Astrocyte (in vitro differentiated cells and primary cell): ENCODE data around the gene TNNI3K. TPM values are rescaled to one million over a fixed set of nuclear protein-coding genes. Genes with fewer than 3 reads are reported as not detected.

Experiments used
- DNase-seq: peaks from one replicate; pipeline ENCODE4 v3.0.0-alpha.2; 2010; ENCODE audit warnings: low read depth
- FAIRE-seq: peaks from 2 replicates; lab custom pipeline; 2011; peaks lifted over from hg19 to GRCh38; lab: Jason Lieb, UNC
- H2AFZ ChIP-seq: 2 replicates; pipeline ENCODE4 v1.6.0; 2012; ENCODE audit warnings: low read depth, low read length, inconsistent platforms
- H3K27ac ChIP-seq: 2 replicates; pipeline ENCODE4 v1.5.1; 2011; ENCODE audit warnings: low read depth, low read length, inconsistent platforms
- H3K27me3 ChIP-seq: 2 replicates; pipeline ENCODE4 v1.6.0; 2011; ENCODE audit warnings: low read length, inconsistent platforms; ENCODE audit not compliant: insufficient read depth
- H3K36me3 ChIP-seq: 2 replicates; pipeline ENCODE4 v1.5.1; 2011; ENCODE audit warnings: low read length, inconsistent platforms; ENCODE audit not compliant: insufficient read depth
- H3K4me1 ChIP-seq: 2 replicates; pipeline ENCODE4 v1.5.1; 2011; ENCODE audit warnings: low read length, inconsistent platforms; ENCODE audit not compliant: insufficient read depth
- H3K4me2 ChIP-seq: 2 replicates; pipeline ENCODE4 v1.6.0; 2012; ENCODE audit warnings: low read length, inconsistent platforms
- H3K4me3 ChIP-seq: 2 replicates; pipeline ENCODE4 v1.5.1; 2011; ENCODE audit warnings: low read depth, mild to moderate bottlenecking, low read length, inconsistent platforms; ENCODE audit not compliant: insufficient read depth
- H3K79me2 ChIP-seq: 2 replicates; pipeline ENCODE4 v1.6.0; 2012; ENCODE audit warnings: mild to moderate bottlenecking, low read length, inconsistent platforms; ENCODE audit not compliant: insufficient read depth
- H3K9ac ChIP-seq: 2 replicates; pipeline ENCODE4 v1.6.0; 2012; ENCODE audit warnings: mild to moderate bottlenecking, low read length, inconsistent platforms
- H3K9me3 ChIP-seq: 2 replicates; pipeline ENCODE4 v1.5.1; 2012; ENCODE audit warnings: low read depth, mild to moderate bottlenecking, low read length, inconsistent platforms; ENCODE audit not compliant: insufficient read depth
- H4K20me1 ChIP-seq: 2 replicates; pipeline ENCODE4 v1.6.0; 2012; ENCODE audit warnings: low read length, inconsistent platforms; ENCODE audit not compliant: insufficient read depth
- H3K27ac Mint-ChIP-seq: one replicate; pipeline ENCODE4 v1.8.0; 2021; ENCODE audit warnings: mild to moderate bottlenecking, mixed read lengths; ENCODE audit not compliant: unreplicated experiment
- H3K27me3 Mint-ChIP-seq: one replicate; pipeline ENCODE4 v1.8.0; 2021; ENCODE audit warnings: low read depth, mixed read lengths; ENCODE audit not compliant: unreplicated experiment
- H3K36me3 Mint-ChIP-seq: one replicate; pipeline ENCODE4 v1.8.0; 2021; ENCODE audit warnings: low read depth, mixed read lengths; ENCODE audit not compliant: unreplicated experiment
- H3K4me1 Mint-ChIP-seq: one replicate; pipeline ENCODE4 v1.8.0; 2021; ENCODE audit warnings: low read depth, mixed read lengths; ENCODE audit not compliant: unreplicated experiment
- H3K4me3 Mint-ChIP-seq: one replicate; pipeline ENCODE4 v1.8.0; 2021; ENCODE audit warnings: mild to moderate bottlenecking, moderate library complexity, mixed read lengths; ENCODE audit not compliant: unreplicated experiment
- H3K9me3 Mint-ChIP-seq: one replicate; pipeline ENCODE4 v1.8.0; 2021; ENCODE audit warnings: mild to moderate bottlenecking, mixed read lengths; ENCODE audit not compliant: unreplicated experiment
- CTCF ChIP-seq: IDR thresholded peaks from 2 replicates; pipeline ENCODE4 v1.5.1; 2011; ENCODE audit warnings: low read depth, mild to moderate bottlenecking, inconsistent platforms, low read length, moderate library complexity; ENCODE audit not compliant: insufficient read depth
- EZH2 ChIP-seq: IDR thresholded peaks from 2 replicates; pipeline ENCODE4 v1.6.1; 2012; ENCODE audit warnings: mild to moderate bottlenecking, low read length, inconsistent platforms; ENCODE audit not compliant: insufficient read depth
- total RNA-seq: library from RNA; stranded (reverse); gene quantifications from 2 replicates; pipeline ENCODE4 v1.2.1, GENCODE V29; 2021

Gene TNNI3K
- total RNA-seq, 1 donor from 2014 or later, result 0.45 TPM

GRCh38 chr1:74286414-74286813 lies 51.2 kb downstream of the TNNI3K start:
- H3K27me3 Mint-ChIP-seq, result no peaks in the 10 kb centered on the region

GRCh38 chr1:74314438-74314837 lies 79.3 kb downstream of the TNNI3K start:
- peaks cover 2% of the 10 kb centered on the region for H3K27me3 ChIP-seq
- H3K27me3 Mint-ChIP-seq, result no peaks in the 10 kb centered on the region
- DNase-seq (no peak), FAIRE-seq (no peak)
- H2AFZ ChIP-seq, result no peak overlapping the region
- no peak overlapping the region for H3K4me3 ChIP-seq
- peaks cover 6% of the 10 kb centered on the region for H3K4me1 Mint-ChIP-seq
- H3K9me3 Mint-ChIP-seq, result peaks cover 3% of the 10 kb centered on the region
- H3K9me3 ChIP-seq, result no peaks in the 10 kb centered on the region
- no peaks in the 10 kb centered on the region for H3K36me3 ChIP-seq
- TF ChIP-seq CTCF (no peak), EZH2 (no peak)
- no peaks in the 10 kb centered on the region for H3K36me3 Mint-ChIP-seq
- no peak overlapping the region for H3K4me3 Mint-ChIP-seq
- H3K79me2 ChIP-seq, result no peaks in the 10 kb centered on the region
- H3K4me2 ChIP-seq, result no peak overlapping the region
- H3K27ac ChIP-seq, result no peak overlapping the region
- no peaks in the 10 kb centered on the region for H4K20me1 ChIP-seq
- no peak overlapping the region for H3K27ac Mint-ChIP-seq
- H3K4me1 ChIP-seq, result no peaks in the 10 kb centered on the region
- H3K9ac ChIP-seq, result no peak overlapping the region

More at GRCh38 chr1:74286414-74286813, 51.2 kb downstream of the TNNI3K start:
- H3K79me2 ChIP-seq, result no peaks in the 10 kb centered on the region
- no peak overlapping the region for H3K27ac Mint-ChIP-seq
- H4K20me1 ChIP-seq, result no peaks in the 10 kb centered on the region
- H3K36me3 ChIP-seq, result no peaks in the 10 kb centered on the region
- no peaks in the 10 kb centered on the region for H3K27me3 ChIP-seq
- no peak overlapping the region for H2AFZ ChIP-seq
- DNase-seq (no peak), FAIRE-seq (no peak)
- H3K4me1 Mint-ChIP-seq, result no peaks in the 10 kb centered on the region
- no peaks in the 10 kb centered on the region for H3K9me3 ChIP-seq
- H3K4me3 ChIP-seq, result no peak overlapping the region
- H3K9ac ChIP-seq, result no peak overlapping the region
- no peak overlapping the region for H3K4me3 Mint-ChIP-seq
- H3K4me2 ChIP-seq, result no peak overlapping the region
- no peaks in the 10 kb centered on the region for H3K4me1 ChIP-seq
- H3K27ac ChIP-seq, result no peak overlapping the region
- no peak for TF ChIP-seq CTCF
- TF ChIP-seq EZH2, result no peak
- H3K9me3 Mint-ChIP-seq, result no peaks in the 10 kb centered on the region
- H3K36me3 Mint-ChIP-seq, result no peaks in the 10 kb centered on the region

- Histone ChIP-seq H3K9me3 (no peaks in the 10 kb centered on the region), H3K9ac (no peak overlapping the region), H3K36me3 (no peaks in the 10 kb centered on the region), H3K27ac (no peak overlapping the region), H4K20me1 (no peaks in the 10 kb centered on the region), H3K4me1 (no peaks in the 10 kb centered on the region), H3K79me2 (no peaks in the 10 kb centered on the region), H3K4me2 (no peak overlapping the region), H2AFZ (no peak overlapping the region), H3K27me3 (peaks cover 2% of the 10 kb centered on the region), H3K4me3 (no peak overlapping the region)
- no peaks in the 10 kb centered on the region for H3K27me3 Mint-ChIP-seq
- H3K4me1 Mint-ChIP-seq, result peaks cover 6% of the 10 kb centered on the region
- peaks cover 1% of the 10 kb centered on the region for H3K9me3 Mint-ChIP-seq
- no peak for DNase-seq
- no peaks in the 10 kb centered on the region for H3K36me3 Mint-ChIP-seq
- FAIRE-seq, result no peak
- H3K4me3 Mint-ChIP-seq, result no peak overlapping the region
- no peak overlapping the region for H3K27ac Mint-ChIP-seq
- no peak for TF ChIP-seq CTCF
- TF ChIP-seq EZH2, result no peak
Observed at GRCh38 chr1:74316302-74316701, 81.1 kb downstream of the TNNI3K start.
